IMR-90 (cell line): ENCODE results near the gene FRK. TPM values are rescaled to one million over a fixed set of nuclear protein-coding genes. Genes with fewer than 3 reads are reported as not detected.

Experiments used
- ATAC-seq: fragments of 200-7000 bp; cut with Tn5 transposase; 2 replicates; pipeline ENCODE4 v1.9.1; 2020; ENCODE audit warnings: low read depth, mild to moderate bottlenecking, moderate library complexity
- BruUV-seq: library from RNA; stranded (reverse); fragments of 400-500 nt; replicated peaks from 2 replicates; lab custom pipeline; 2021; lab: Mats Ljungman, UMichigan
- CTCF ChIA-PET: fragments of 300-600 bp; formaldehyde crosslinking; extraction: SDS; loops from one replicate; lab custom pipeline; 2021; ENCODE audit warnings: antibody characterized with exemption; lab: Yijun Ruan, JAX
- POLR2A ChIA-PET: fragments of 300-600 bp; sonication (Branson Sonifier 250); formaldehyde crosslinking; loops from one replicate; lab custom pipeline; 2022; ENCODE audit warnings: antibody characterized with exemption; ENCODE audit not compliant: unreplicated experiment; lab: Charles Lee
- DNase-seq: peaks from one replicate; pipeline ENCODE4 v3.0.0; 2013
- H2AFZ ChIP-seq: replicated peaks from 2 replicates; pipeline ENCODE3; 2013; ENCODE audit warnings: low read length, mild to moderate bottlenecking; ENCODE audit not compliant: poor library complexity
- H2AK5ac ChIP-seq: 2 replicates; pipeline ENCODE4 v1.6.1; 2013; ENCODE audit warnings: low read depth, low read length, inconsistent platforms
- H2AK9ac ChIP-seq: replicated peaks from 2 replicates; pipeline ENCODE3; 2013; ENCODE audit warnings: mild to moderate bottlenecking, low read depth, low read length, moderate library complexity; ENCODE audit not compliant: poor library complexity
- H2BK120ac ChIP-seq: 2 replicates; pipeline ENCODE4 v1.6.1; 2013; ENCODE audit warnings: low read depth, low read length, inconsistent platforms
- H2BK15ac ChIP-seq: 3 replicates; pipeline ENCODE4 v1.6.1; 2013; ENCODE audit warnings: low read depth, low read length, inconsistent platforms
- H2BK20ac ChIP-seq: 2 replicates; pipeline ENCODE4 v1.6.1; 2013; ENCODE audit warnings: low read depth, mild to moderate bottlenecking, inconsistent platforms, low read length, moderate library complexity
- H2BK5ac ChIP-seq: 2 replicates; pipeline ENCODE4 v1.6.1; 2013; ENCODE audit warnings: mild to moderate bottlenecking, low read depth, low read length, inconsistent platforms; ENCODE audit not compliant: poor library complexity, severe bottlenecking
- H3K14ac ChIP-seq: replicated peaks from 2 replicates; pipeline ENCODE4 v1.6.1; 2013; ENCODE audit warnings: low read depth, low read length, inconsistent platforms
- H3K18ac ChIP-seq: 2 replicates; pipeline ENCODE4 v1.6.1; 2013; ENCODE audit warnings: low read depth, low read length, control low read depth
- H3K23ac ChIP-seq: 2 replicates; pipeline ENCODE4 v1.6.1; 2013; ENCODE audit warnings: low read depth, low read length, inconsistent platforms
- H3K27ac ChIP-seq: 2 replicates; pipeline ENCODE4 v1.5.1; 2013; ENCODE audit warnings: mild to moderate bottlenecking, control low read depth, low read length; ENCODE audit not compliant: insufficient read depth
- H3K27me3 ChIP-seq: 2 replicates; pipeline ENCODE4 v1.6.1; 2013; ENCODE audit warnings: low read length; ENCODE audit not compliant: control insufficient read depth, insufficient read depth
- H3K36me3 ChIP-seq: 2 replicates; pipeline ENCODE4 v1.6.1; 2013; ENCODE audit warnings: low read length, mixed read lengths; ENCODE audit not compliant: control insufficient read depth, insufficient read depth
- H3K4ac ChIP-seq: 2 replicates; pipeline ENCODE4 v1.6.1; 2013; ENCODE audit warnings: low read depth, low read length, inconsistent platforms
- H3K4me1 ChIP-seq: 2 replicates; pipeline ENCODE4 v1.6.1; 2013; ENCODE audit warnings: low read length, mixed read lengths; ENCODE audit not compliant: control insufficient read depth, insufficient read depth
- H3K4me2 ChIP-seq: 2 replicates; pipeline ENCODE4 v1.6.1; 2013; ENCODE audit warnings: low read depth, mild to moderate bottlenecking, control low read depth, low read length, moderate library complexity
- H3K4me3 ChIP-seq: 2 replicates; pipeline ENCODE4 v1.5.1; 2013; ENCODE audit warnings: low read depth, mild to moderate bottlenecking, control low read depth, low read length, moderate library complexity; ENCODE audit not compliant: insufficient read depth
- H3K56ac ChIP-seq: 2 replicates; pipeline ENCODE4 v1.6.1; 2013; ENCODE audit warnings: low read length, inconsistent platforms; ENCODE audit not compliant: insufficient read depth; ENCODE audit errors: extremely low read depth
- H3K79me1 ChIP-seq, 2 experiments: 2 replicates each; pipeline ENCODE4 v1.6.1; 2013; ENCODE audit warnings: low read length in 2 of 2, inconsistent platforms in 1 of 2, low read depth in 1 of 2
- H3K9ac ChIP-seq: 2 replicates; pipeline ENCODE4 v1.6.1; 2013; ENCODE audit warnings: low read depth, low read length, control low read depth
- H3K9me1 ChIP-seq: 2 replicates; pipeline ENCODE4 v1.6.1; 2013; ENCODE audit warnings: low read length, inconsistent platforms; ENCODE audit not compliant: insufficient read depth
- H3K9me3 ChIP-seq: 2 replicates; pipeline ENCODE4 v1.6.1; 2013; ENCODE audit warnings: low read length; ENCODE audit not compliant: control insufficient read depth, insufficient read depth
- H4K20me1 ChIP-seq: 2 replicates; pipeline ENCODE4 v1.6.1; 2013; ENCODE audit warnings: low read length, inconsistent platforms; ENCODE audit not compliant: insufficient read depth
- H4K5ac ChIP-seq: 2 replicates; pipeline ENCODE4 v1.6.1; 2013; ENCODE audit warnings: mild to moderate bottlenecking, low read depth, low read length, control low read depth
- H4K8ac ChIP-seq, 2 experiments: 2 replicates each; pipeline ENCODE4 v1.6.1; 2013; ENCODE audit warnings: low read depth in 2 of 2, low read length in 2 of 2, control low read depth in 1 of 2, inconsistent platforms in 1 of 2
- H4K91ac ChIP-seq: 2 replicates; pipeline ENCODE4 v1.6.1; 2013; ENCODE audit warnings: low read depth, low read length, inconsistent platforms; ENCODE audit not compliant: insufficient read depth
- BHLHE40 ChIP-seq: fragments of 150-350 bp; IDR thresholded peaks from 2 replicates; pipeline ENCODE4 v1.6.1; 2016; ENCODE audit warnings: mild to moderate bottlenecking, low read depth, low read length
- CEBPB ChIP-seq: IDR thresholded peaks from 2 replicates; pipeline ENCODE4 v1.6.1; 2012; ENCODE audit warnings: low read depth, low read length, improper control_type of control experiment
- CHD1 ChIP-seq: IDR thresholded peaks from 2 replicates; pipeline ENCODE4 v1.6.1; 2012; ENCODE audit warnings: low read depth, low read length, improper control_type of control experiment
- ELK1 ChIP-seq: fragments of 150-350 bp; IDR thresholded peaks from 2 replicates; pipeline ENCODE4 v1.6.1; 2016; ENCODE audit warnings: low read depth, mild to moderate bottlenecking, low read length, moderate library complexity, borderline replicate concordance
- FOS ChIP-seq: fragments of 150-350 bp; IDR thresholded peaks from 2 replicates; pipeline ENCODE4 v1.6.1; 2016; ENCODE audit warnings: low read depth, low read length
- MAFK ChIP-seq: IDR thresholded peaks from 2 replicates; pipeline ENCODE4 v1.6.1; 2012; ENCODE audit warnings: low read depth, low read length, improper control_type of control experiment
- MAZ ChIP-seq: IDR thresholded peaks from 2 replicates; pipeline ENCODE4 v1.6.1; 2012; ENCODE audit warnings: low read depth, mild to moderate bottlenecking, low read length, improper control_type of control experiment, moderate library complexity, borderline replicate concordance
- NFE2L2 ChIP-seq: fragments of 150-350 bp; IDR thresholded peaks from 2 replicates; pipeline ENCODE4 v1.6.1; 2016; ENCODE audit warnings: low read depth, mild to moderate bottlenecking, low read length
- RAD21 ChIP-seq: IDR thresholded peaks from 2 replicates; pipeline ENCODE4 v1.6.1; 2012; ENCODE audit warnings: low read length, improper control_type of control experiment
- RCOR1 ChIP-seq: IDR thresholded peaks from 2 replicates; pipeline ENCODE4 v1.6.1; 2012; ENCODE audit warnings: mild to moderate bottlenecking, low read length, improper control_type of control experiment; ENCODE audit not compliant: insufficient replicate concordance
- WGBS, 2 experiments: methylation state at CpG; one replicate each; pipeline versions ENCODE4 v1.1.5 to v1.1.7; 2013; ENCODE audit warnings: missing lambda C conversion rate in 2 of 2; ENCODE audit not compliant: insufficient read length in 1 of 2; ENCODE audit errors: extremely low coverage in 2 of 2; 5-methylcytosine and 5-hydroxymethylcytosine counted together
- dilution Hi-C: fragments of 300-500 bp; cut with HindIII; formaldehyde crosslinking; loops from one replicate; pipeline ENCODE4 v1.14.3; 2018; ENCODE audit warnings: low sequenced_read_pairs; ENCODE audit not compliant: unreplicated experiment
- in situ Hi-C: fragments of 300-500 bp; cut with MboI; formaldehyde crosslinking; loops from 3 replicates; pipeline ENCODE4 v1.14.3; 2019; ENCODE audit warnings: low sequenced_read_pairs, inconsistent platforms, mixed read lengths
- intact Hi-C: fragments of 100-400 bp; cut with micrococcal nuclease; formaldehyde crosslinking; loops from 2 replicates; pipeline ENCODE4 v1.10.0; 2022
- polyA plus RNA-seq, 3 experiments: library from polyadenylated mRNA; depleted of rRNA; stranded (reverse); fragments of >200 nt; gene quantifications; 2 replicates each; pipeline ENCODE4 v1.2.3, GENCODE V29; 2012; ENCODE audit warnings: low replicate concordance in 1 of 3
- total RNA-seq: library from RNA; depleted of rRNA; stranded (reverse); fragments of >200 nt; gene quantifications from 2 replicates; pipeline ENCODE4 v1.2.3, GENCODE V29; 2012
- TF ChIP-seq, protein P1 (sequence below): conservative IDR thresholded peaks from 2 replicates; pipeline ENCODE4 v1.5.1; 2012; ENCODE audit warnings: mild to moderate bottlenecking, low read depth, low read length, improper control_type of control experiment

The FRK gene
- total and polyA plus RNA-seq, 2 of the 4 experiments (the other 2 are of a cell fraction): under 0.01 to 0.02 TPM

- Histone ChIP-seq H2AK9ac (no peak overlapping the region), H3K36me3 (no peaks in the 10 kb centered on the region), H4K20me1 (no peaks in the 10 kb centered on the region), H2BK20ac (no peak overlapping the region), H4K8ac (no peak overlapping the region), H3K56ac (no peak overlapping the region), H3K9ac (no peak overlapping the region), H3K18ac (no peak overlapping the region), H3K4ac (no peak overlapping the region), H2BK15ac (no peak overlapping the region), H3K9me3 (no peaks in the 10 kb centered on the region), H2AFZ (no peak overlapping the region), H3K79me1 (no peaks in the 10 kb centered on the region), H3K4me1 (no peaks in the 10 kb centered on the region), H3K14ac (no peak overlapping the region), H4K5ac (no peak overlapping the region), H2BK120ac (no peak overlapping the region), H3K4me2 (no peak overlapping the region), H3K9me1 (no peaks in the 10 kb centered on the region), H4K91ac (no peak overlapping the region), H3K27ac (no peak overlapping the region), H2BK5ac (no peak overlapping the region), H3K23ac (no peak overlapping the region), H3K27me3 (no peaks in the 10 kb centered on the region), H2AK5ac (no peak overlapping the region), H3K4me3 (no peak overlapping the region)
- in situ Hi-C loops: no loop called here
- intact Hi-C loops: no loop called here
- dilution Hi-C loops: no loop called here
- ATAC-seq: no peak
- no TSS peak for BruUV-seq
- no CpG with 5 or more reads among the region's 2 CpGs for WGBS, 2 experiments
- ChIA-PET CTCF (interaction anchor here (0.5 kb wide), 1 partner anchor 12 kb away, joined by 4 read pairs; no protein-coding TSS in a partner anchor), POLR2A (no interaction called here)
- DNase-seq: no peak
- no peak for TF ChIP-seq RCOR1
- TF ChIP-seq CEBPB: no peak
- TF ChIP-seq ELK1: no peak
- no peak for TF ChIP-seq FOS
- no peak for TF ChIP-seq RAD21
- TF ChIP-seq BHLHE40: no peak
- no peak for TF ChIP-seq NFE2L2
- TF ChIP-seq MAFK: no peak
- TF ChIP-seq, protein P1, sequence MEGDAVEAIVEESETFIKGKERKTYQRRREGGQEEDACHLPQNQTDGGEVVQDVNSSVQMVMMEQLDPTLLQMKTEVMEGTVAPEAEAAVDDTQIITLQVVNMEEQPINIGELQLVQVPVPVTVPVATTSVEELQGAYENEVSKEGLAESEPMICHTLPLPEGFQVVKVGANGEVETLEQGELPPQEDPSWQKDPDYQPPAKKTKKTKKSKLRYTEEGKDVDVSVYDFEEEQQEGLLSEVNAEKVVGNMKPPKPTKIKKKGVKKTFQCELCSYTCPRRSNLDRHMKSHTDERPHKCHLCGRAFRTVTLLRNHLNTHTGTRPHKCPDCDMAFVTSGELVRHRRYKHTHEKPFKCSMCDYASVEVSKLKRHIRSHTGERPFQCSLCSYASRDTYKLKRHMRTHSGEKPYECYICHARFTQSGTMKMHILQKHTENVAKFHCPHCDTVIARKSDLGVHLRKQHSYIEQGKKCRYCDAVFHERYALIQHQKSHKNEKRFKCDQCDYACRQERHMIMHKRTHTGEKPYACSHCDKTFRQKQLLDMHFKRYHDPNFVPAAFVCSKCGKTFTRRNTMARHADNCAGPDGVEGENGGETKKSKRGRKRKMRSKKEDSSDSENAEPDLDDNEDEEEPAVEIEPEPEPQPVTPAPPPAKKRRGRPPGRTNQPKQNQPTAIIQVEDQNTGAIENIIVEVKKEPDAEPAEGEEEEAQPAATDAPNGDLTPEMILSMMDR: no peak
- TF ChIP-seq CHD1: no peak
- TF ChIP-seq MAZ: no peak
Observed at GRCh38 chr6:115984809-115985208, 75.9 kb downstream of the FRK start.
